HUES6 (cell line): Measurements from ENCODE around the gene MRRF.

Experiments used
- H3K27ac ChIP-seq: 2 replicates; pipeline ENCODE4 v1.7.0; 2013; ENCODE audit warnings: low read depth, mild to moderate bottlenecking, low read length, inconsistent platforms
- H3K27me3 ChIP-seq: 2 replicates; pipeline ENCODE4 v1.6.1; 2013; ENCODE audit warnings: low read length; ENCODE audit not compliant: control insufficient read depth, insufficient read depth
- H3K36me3 ChIP-seq: 2 replicates; pipeline ENCODE4 v1.6.1; 2013; ENCODE audit warnings: low read length; ENCODE audit not compliant: control insufficient read depth, insufficient read depth
- H3K4me1 ChIP-seq: 2 replicates; pipeline ENCODE4 v1.6.1; 2013; ENCODE audit warnings: low read length; ENCODE audit not compliant: control insufficient read depth, insufficient read depth
- H3K4me3 ChIP-seq: 2 replicates; pipeline ENCODE4 v1.5.1; 2013; ENCODE audit warnings: low read depth, low read length
- H3K9ac ChIP-seq: one replicate; pipeline ENCODE4 v1.6.1; 2013; ENCODE audit warnings: mild to moderate bottlenecking, low read length
- H3K9me3 ChIP-seq: 2 replicates; pipeline ENCODE4 v1.6.1; 2013; ENCODE audit warnings: low read depth, low read length; ENCODE audit not compliant: control insufficient read depth, insufficient read depth

Gene MRRF

DNA sequence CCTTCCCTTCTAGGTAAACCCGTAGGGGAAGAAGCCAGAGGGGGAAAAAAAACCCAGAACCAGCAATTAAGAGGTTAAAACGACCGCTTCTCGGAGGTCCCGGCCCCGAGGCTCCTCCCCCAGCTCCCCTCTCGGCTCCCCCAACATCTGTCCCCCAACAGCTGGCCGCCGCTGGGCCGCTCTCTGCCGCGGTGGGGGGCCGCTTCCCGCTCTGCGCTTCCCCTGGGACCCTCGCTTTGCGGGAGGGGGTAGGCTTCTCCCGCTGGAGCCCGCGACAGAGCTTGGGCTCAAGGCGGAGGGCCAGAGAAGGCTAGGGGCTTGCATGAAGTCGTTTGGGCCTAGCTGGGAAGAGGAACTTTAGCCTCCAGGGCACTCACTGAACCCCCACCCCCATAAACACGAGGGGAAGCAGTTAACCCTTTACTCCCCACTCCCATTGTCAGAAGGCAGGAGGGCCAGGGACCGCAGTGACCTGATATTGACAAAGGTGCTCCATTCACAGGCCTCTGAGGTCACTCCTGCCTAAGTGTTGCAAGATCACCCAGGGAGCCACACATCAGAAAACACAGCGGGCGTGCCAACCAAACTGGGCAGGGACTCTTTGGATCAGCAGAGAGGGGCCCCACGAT, 43.4 kb upstream of the MRRF start:
- Histone ChIP-seq H3K27me3 (peaks cover 100% of the 10 kb centered on the region), H3K9me3 (no peaks in the 10 kb centered on the region), H3K36me3 (no peaks in the 10 kb centered on the region), H3K4me3 (peak overlapping the region; percentile 61), H3K27ac (no peak overlapping the region), H3K9ac (no peak overlapping the region), H3K4me1 (peaks cover 37% of the 10 kb centered on the region)

DNA sequence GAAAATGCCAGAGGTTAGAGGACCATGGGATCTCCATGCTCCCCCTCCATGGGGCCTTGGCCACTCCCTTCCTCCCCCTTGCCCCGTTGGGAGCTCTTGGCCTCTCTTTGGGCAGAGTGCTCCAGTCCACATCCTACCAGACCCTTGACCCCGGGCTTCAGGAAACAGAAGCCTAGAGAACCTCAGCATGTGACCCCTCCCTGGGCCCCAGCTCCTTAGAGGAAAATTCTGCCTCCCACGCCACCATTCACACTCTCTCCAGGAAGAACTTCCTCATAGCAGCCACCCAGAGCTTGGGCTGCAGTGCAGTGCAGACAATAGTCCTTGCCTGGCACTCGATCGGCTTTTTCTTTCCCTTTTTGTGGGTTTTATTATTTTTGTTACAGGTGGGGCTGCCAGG, 41.9 kb upstream of the MRRF start:
- H3K4me1 ChIP-seq = peaks cover 48% of the 10 kb centered on the region
- no peak overlapping the region for H3K4me3 ChIP-seq
- no peak overlapping the region for H3K27ac ChIP-seq
- H3K9me3 ChIP-seq = no peaks in the 10 kb centered on the region
- H3K9ac ChIP-seq = no peak overlapping the region
- peaks cover 100% of the 10 kb centered on the region for H3K27me3 ChIP-seq
- no peaks in the 10 kb centered on the region for H3K36me3 ChIP-seq

DNA sequence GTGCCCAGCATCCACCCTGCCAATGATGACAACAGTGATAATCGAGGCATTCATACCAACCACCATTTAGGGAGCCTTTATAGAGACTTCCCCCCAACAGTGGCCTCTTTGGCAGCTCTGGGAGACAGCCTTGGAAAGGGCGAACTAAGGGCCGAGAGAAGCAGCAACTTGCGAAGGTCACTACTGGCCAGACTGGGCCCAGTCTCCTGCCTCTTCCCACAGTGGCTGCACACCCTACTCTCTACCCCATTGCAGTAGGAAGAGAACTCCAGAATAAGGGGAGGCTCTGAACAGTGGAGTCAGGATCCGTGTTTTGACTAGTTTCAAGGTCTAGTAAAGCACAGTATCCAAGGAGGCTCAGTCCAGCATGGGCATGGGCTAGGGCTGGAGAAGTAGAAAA, 41.2 kb upstream of the MRRF start:
- H3K9ac ChIP-seq = no peak overlapping the region
- H3K27me3 ChIP-seq = peaks cover 100% of the 10 kb centered on the region
- H3K9me3 ChIP-seq = no peaks in the 10 kb centered on the region
- H3K4me1 ChIP-seq = peaks cover 46% of the 10 kb centered on the region
- no peak overlapping the region for H3K4me3 ChIP-seq
- no peaks in the 10 kb centered on the region for H3K36me3 ChIP-seq
- H3K27ac ChIP-seq = no peak overlapping the region

DNA sequence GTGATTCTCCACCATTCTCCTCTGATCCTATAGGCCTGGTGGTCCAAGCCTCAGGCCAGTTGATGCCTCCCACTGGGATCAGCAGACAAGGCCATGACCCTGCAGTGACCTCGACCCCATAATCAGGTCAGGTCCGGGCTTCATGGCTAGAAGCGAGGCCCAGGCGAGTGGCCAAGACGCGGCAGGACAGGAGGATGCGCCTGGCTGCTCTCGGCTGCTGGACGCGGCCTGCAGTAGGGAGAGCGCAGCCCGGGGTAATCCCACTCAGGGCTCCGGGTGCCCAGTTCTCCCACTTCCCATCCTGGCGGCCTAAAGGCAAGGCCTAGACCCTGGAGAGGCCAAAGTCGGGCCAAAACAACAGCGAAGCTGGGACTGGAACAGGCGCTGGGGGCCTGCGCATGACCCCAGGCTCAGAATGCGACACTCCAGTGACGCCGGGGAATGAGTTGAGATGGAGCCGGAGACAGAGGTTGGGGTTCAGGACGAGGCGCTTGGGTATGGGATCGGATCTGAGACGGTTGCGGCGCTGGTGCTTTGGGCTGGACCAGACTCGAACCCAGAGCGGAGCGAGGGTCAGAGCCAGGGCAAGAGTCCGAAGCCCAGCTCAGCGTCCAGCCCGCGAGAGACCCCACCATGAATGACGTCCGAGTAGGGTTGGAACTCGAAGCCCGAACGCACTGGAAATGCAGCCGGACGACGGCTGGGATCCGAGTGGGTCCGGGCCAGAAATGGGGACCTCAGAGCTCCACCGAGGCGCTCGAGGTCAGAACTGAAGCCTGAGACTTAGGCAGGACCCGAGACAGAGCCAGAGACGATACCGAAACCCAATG, 39.2 kb upstream of the MRRF start:
- Histone ChIP-seq H3K9me3 (no peaks in the 10 kb centered on the region), H3K9ac (no peak overlapping the region), H3K36me3 (no peaks in the 10 kb centered on the region), H3K4me1 (peaks cover 25% of the 10 kb centered on the region), H3K27ac (no peak overlapping the region), H3K27me3 (peaks cover 100% of the 10 kb centered on the region), H3K4me3 (no peak overlapping the region)

DNA sequence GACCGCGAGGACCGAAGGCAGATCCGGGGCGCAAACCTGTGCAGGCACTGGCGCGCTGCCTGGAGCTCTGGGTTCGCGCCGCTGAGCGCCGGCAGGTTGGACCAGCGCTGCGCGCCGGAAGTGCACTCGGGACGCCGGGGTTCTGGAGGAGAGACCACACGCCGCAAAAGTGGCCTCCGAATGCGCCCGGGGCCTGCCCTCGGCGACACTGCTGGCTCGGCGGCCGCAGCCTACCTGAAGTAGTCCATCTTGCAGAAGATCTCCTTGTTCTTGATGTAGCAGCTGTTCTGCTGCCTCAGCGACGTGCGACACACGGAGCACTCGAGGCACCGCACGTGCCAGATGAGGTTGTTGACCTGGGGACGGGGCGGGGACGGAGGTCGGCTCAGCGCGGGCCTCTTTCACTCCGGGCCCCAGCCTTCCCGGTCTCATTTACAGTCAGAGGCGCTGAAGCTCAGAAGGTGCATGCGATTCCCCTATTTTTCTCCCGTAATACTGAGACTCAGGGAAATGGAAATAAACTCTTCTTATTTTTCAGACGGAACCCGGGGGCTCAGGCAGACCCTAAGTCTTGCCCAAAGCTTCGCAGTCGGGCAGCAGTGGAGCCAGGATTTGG, 38.4 kb upstream of the MRRF start:
- H3K4me3 ChIP-seq = peak overlapping the region; percentile 50

DNA sequence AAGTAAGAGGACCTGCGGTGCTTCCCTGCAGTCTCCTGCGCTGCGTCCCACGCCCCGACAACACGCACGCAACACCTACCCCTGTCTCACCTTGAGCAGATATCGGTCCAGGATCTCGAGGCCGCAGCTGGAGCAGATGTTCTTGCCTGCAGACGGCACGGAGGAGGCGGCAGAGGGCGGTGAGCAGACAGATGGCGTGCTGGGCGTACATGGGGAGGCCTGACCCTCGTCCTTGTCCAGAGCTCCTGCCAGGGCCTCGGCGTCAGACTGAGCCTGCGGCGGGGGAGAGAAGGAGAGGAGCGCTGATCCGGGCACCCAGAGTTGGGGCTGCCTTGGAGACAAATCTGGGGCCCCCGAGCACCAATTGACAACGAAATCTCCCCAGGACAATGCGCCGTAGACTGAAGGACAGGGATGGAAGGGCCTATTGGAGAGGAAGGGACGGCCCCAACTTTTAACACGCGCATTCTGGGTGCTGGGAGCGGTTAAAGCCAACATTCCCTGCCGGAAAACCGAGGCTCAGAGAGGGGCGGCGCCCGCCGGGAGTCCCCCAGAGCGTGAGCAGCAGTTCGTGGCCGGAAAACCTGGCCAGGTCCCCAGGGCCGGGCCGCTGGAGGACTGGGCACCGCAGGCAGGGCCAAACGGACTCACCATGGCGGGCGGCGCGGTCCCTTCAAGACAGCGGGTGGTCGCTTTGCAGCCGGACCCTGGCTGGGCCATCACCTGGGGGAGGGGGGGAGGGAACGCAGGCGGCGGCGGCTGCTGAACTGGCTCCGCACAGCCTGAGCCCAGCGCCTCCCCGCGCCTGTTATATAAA, 37.7 kb upstream of the MRRF start:
- Histone ChIP-seq H3K27ac (no peak overlapping the region), H3K27me3 (peaks cover 100% of the 10 kb centered on the region), H3K4me1 (peaks cover 13% of the 10 kb centered on the region; the same call in 1 of the 2 replicates), H3K9me3 (no peaks in the 10 kb centered on the region), H3K4me3 (peak overlapping the region; percentile 50), H3K36me3 (no peaks in the 10 kb centered on the region), H3K9ac (peak overlapping the region; percentile 30)

More for the DNA sequence above, 38.4 kb upstream of the MRRF start:
- no peaks in the 10 kb centered on the region for H3K9me3 ChIP-seq
- peaks cover 100% of the 10 kb centered on the region for H3K27me3 ChIP-seq
- H3K27ac ChIP-seq = no peak overlapping the region
- H3K36me3 ChIP-seq = no peaks in the 10 kb centered on the region
- peaks cover 20% of the 10 kb centered on the region; the same call in 1 of the 2 replicates for H3K4me1 ChIP-seq
- H3K9ac ChIP-seq = no peak overlapping the region

DNA sequence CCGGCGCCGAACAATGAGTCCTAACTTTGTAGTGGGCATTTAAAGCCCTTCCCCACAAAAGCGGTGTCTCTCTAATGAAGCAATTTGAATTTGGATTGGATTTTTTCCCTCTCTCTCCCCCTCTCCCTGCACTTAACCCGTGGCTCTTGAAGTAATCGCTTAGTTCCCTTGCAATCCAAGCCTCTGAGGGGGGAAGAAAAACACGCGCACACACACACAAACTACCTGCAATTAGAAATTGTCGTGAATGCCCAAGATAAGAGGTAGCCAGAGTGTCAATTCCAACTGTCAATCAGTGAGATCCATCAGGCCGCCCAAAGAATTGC, 37.1 kb upstream of the MRRF start:
- H3K4me1 ChIP-seq = peaks cover 11% of the 10 kb centered on the region; the same call in 1 of the 2 replicates
- H3K36me3 ChIP-seq = no peaks in the 10 kb centered on the region
- peaks cover 100% of the 10 kb centered on the region for H3K27me3 ChIP-seq
- H3K4me3 ChIP-seq = peak overlapping the region; percentile 50
- H3K27ac ChIP-seq = no peak overlapping the region
- H3K9ac ChIP-seq = no peak overlapping the region
- H3K9me3 ChIP-seq = no peaks in the 10 kb centered on the region

DNA sequence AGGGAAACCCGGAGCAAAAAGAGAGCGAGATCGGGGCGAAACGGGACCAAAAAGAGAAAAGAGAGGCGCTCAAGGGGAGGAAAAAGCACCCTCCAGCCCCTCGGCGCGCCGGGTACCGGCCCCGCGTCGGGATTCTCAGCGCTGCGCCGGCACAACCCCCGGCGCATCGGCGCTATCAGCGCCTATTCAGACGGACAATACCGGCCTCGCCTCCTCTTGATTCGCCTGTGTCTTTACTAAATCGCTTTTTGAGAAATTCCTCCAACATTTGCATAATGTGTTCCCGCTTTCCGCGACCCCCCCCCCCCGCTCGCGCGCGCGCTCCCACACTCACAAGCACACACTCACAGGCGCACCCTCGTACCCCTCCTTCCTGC, 36.5 kb upstream of the MRRF start:
- Histone ChIP-seq H3K27me3 (peaks cover 99% of the 10 kb centered on the region), H3K4me1 (peaks cover 11% of the 10 kb centered on the region; the same call in 1 of the 2 replicates), H3K27ac (no peak overlapping the region), H3K9ac (no peak overlapping the region), H3K4me3 (peak overlapping the region; percentile 58), H3K9me3 (no peaks in the 10 kb centered on the region), H3K36me3 (no peaks in the 10 kb centered on the region)

DNA sequence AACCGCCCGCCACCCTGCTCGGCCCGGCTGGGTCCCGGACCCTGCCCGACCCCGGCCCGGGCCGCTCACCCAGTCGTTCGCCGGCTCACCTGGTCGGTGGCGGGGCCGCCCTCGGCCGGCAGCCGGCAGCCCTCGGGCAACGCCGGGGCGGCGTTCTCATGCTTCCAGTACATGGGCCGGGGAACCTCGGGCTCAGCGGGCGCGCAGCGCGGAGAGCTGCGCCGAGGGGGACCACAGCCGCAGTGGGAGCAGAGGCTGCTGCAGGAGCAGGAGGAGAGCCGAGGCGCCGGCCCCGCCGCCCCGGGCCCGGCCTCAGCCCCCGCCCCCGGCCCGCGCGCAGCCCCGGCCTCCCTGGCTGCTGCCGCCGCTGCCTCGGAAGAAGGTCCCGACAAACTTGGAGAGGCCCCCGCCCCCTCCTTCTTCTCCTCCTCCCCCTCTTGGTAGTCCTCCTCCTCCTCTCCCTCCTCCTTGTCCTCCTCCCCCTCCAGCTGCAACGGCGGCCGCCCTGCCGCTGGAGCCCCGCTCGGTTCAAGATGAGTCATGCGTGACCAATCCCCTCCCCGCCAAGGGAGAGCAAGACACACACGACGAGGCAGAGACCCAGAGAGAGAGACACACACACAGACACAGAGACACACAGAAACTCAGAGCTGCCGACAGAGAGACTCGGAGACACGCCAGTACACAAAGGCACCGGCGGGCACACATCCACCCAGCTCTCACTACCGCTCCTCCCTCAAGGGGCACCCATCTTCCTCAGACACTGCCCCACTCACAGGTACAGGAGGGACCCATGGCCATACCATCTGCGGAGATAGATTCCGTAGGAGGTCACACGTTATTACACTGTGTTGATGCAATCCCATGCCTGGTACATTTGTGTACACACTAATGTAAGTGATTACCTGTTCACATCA, 35.9 kb upstream of the MRRF start, which contains the start of gene LHX6:
TSS of gene LHX6 (minus strand) at position 390 of the 917 bp plus-strand sequence. CDS start at position 173, 217 bp downstream.
- H3K4me3 ChIP-seq = peak within 1 kb of the TSS; percentile 58
- peaks cover 95% of the 10 kb centered on the region for H3K27me3 ChIP-seq
- H3K9ac ChIP-seq = no peak within 1 kb of the TSS
- no peaks in the 10 kb centered on the region for H3K36me3 ChIP-seq
- no peak within 1 kb of the TSS for H3K27ac ChIP-seq
- peaks cover 11% of the 10 kb centered on the region; the same call in 1 of the 2 replicates for H3K4me1 ChIP-seq
- no peaks in the 10 kb centered on the region for H3K9me3 ChIP-seq

DNA sequence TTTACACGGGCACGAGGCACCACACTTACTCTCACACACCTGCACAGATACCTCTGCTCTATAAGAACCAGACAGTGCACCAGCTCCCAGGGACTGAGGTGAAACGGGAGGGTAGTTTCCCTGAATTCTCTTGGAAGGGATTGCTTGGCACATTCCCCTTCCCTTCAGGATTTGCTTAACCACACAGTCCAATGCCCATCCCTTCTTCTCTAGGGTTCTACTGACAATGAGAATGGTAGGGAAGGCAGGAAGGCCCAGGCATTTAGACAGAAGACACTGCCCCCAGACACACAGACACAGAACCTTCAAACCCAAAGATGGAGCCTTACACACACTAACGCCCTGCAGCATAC, 35.2 kb upstream of the MRRF start:
- peaks cover 11% of the 10 kb centered on the region; the same call in 1 of the 2 replicates for H3K4me1 ChIP-seq
- no peaks in the 10 kb centered on the region for H3K36me3 ChIP-seq
- H3K27ac ChIP-seq = no peak overlapping the region
- H3K9ac ChIP-seq = no peak overlapping the region
- peaks cover 95% of the 10 kb centered on the region for H3K27me3 ChIP-seq
- H3K4me3 ChIP-seq = no peak overlapping the region
- H3K9me3 ChIP-seq = no peaks in the 10 kb centered on the region
